Uterus (tissue), 4 donors: ENCODE data around the gene NXPE3. TPM values are rescaled to one million over a fixed set of nuclear protein-coding genes. Genes with fewer than 3 reads are reported as not detected.

Source experiments
- DNase-seq, 2 donors: peaks; one replicate each; pipeline ENCODE4 v3.0.0-alpha.2; 2019 to 2020
- H3K27ac ChIP-seq, 2 donors: fragments of 200-600 bp; sonication (generic); 1 replicate in 1 of 2; 2 replicates in 1 of 2; pipeline ENCODE4 v1.5.1; 2016 to 2018
- H3K27me3 ChIP-seq, 2 donors: fragments of 200-600 bp; sonication (generic); one replicate each; pipeline ENCODE4 v1.5.1; 2018 to 2019; ENCODE audit warnings: control low read depth in 1 of 2
- H3K36me3 ChIP-seq, 2 donors: fragments of 200-600 bp; sonication (generic); one replicate each; pipeline ENCODE4 v1.5.1; 2019; ENCODE audit warnings: control low read depth in 1 of 2
- H3K4me1 ChIP-seq, 2 donors: fragments of 200-600 bp; sonication (generic); one replicate each; pipeline ENCODE4 v1.5.1; 2018 to 2019; ENCODE audit warnings: control low read depth in 1 of 2
- H3K4me3 ChIP-seq, 2 donors: fragments of 200-600 bp; sonication (generic); 1 replicate in 1 of 2; 2 replicates in 1 of 2; pipeline ENCODE4 v1.5.1; 2018 to 2019; ENCODE audit warnings: mild to moderate bottlenecking in 1 of 2
- H3K9me3 ChIP-seq, 2 donors: fragments of 200-600 bp; sonication (generic); one replicate each; pipeline ENCODE4 v1.5.1; 2019; ENCODE audit warnings: control low read depth in 1 of 2
- POLR2A ChIP-seq, 2 donors: fragments of 450-650 bp; IDR thresholded peaks; one replicate each; pipeline ENCODE4 v1.6.1; 2016; ENCODE audit warnings: antibody characterized with exemption in 2 of 2, mild to moderate bottlenecking in 1 of 2, moderate library complexity in 1 of 2
- intact Hi-C: fragments of 100-400 bp; cut with DNase I; formaldehyde crosslinking; loops from one replicate; pipeline ENCODE4 v1.15.1; 2023; ENCODE audit warnings: low total_unique reads
- total RNA-seq, 4 donors: library from RNA; depleted of rRNA in 3 of 4; stranded (reverse); fragments of >200 nt in 3 of 4; gene quantifications; one replicate each; pipeline versions ENCODE4 v1.1.0 to v1.2.4, GENCODE V29; 2014 to 2023
- TF ChIP-seq, protein P1 (sequence below), 4 experiments: fragments of 200-600 bp in 2 of 4; fragments of 450-650 bp in 2 of 4; sonication (generic) in 2 of 4; IDR thresholded peaks; one replicate each; pipeline ENCODE4 v1.5.1; 2016 to 2019; ENCODE audit warnings: antibody characterized with exemption in 4 of 4, mild to moderate bottlenecking in 2 of 4, moderate library complexity in 1 of 4
- donor health status: DM: yes; HTN: yes; CAD: no.

NXPE3 gene
- total RNA-seq, 4 donors from 2014 or later, result 3.1 to 26.0 (median 10.3) TPM

DNA sequence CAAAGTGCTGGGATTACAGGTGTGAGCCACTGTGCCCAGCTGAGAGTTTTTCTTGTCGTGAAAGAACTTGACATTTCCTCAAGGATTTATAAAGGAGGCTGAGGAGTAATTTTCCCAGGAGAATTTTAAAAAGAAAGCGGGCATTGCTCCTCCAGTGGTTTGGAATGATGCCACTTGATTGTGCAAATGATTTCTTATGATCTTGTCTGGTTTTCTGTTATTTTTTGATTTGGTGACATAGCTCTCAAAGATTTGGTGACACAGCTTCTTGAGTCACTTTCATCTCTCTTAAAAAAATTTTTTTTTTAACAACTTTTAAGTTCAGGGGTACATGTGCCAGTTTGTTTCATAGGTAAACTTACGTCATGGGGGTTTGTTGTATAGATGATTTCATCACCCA lies 45.7 kb downstream of the NXPE3 start:
- H3K4me1 ChIP-seq, result peaks cover 0 to 5% of the 10 kb centered on the region in 2 donors
- no peak overlapping the region for H3K4me3 ChIP-seq
- H3K36me3 ChIP-seq, result no peaks in the 10 kb centered on the region
- H3K9me3 ChIP-seq, result no peaks in the 10 kb centered on the region
- DNase-seq, result no peak
- no peaks in the 10 kb centered on the region for H3K27me3 ChIP-seq
- H3K27ac ChIP-seq, result peak overlapping the region; percentile 42 to 93
- no peak for TF ChIP-seq POLR2A (IDR thresholded peaks at IDR 0.05)
- TF ChIP-seq, protein P1, sequence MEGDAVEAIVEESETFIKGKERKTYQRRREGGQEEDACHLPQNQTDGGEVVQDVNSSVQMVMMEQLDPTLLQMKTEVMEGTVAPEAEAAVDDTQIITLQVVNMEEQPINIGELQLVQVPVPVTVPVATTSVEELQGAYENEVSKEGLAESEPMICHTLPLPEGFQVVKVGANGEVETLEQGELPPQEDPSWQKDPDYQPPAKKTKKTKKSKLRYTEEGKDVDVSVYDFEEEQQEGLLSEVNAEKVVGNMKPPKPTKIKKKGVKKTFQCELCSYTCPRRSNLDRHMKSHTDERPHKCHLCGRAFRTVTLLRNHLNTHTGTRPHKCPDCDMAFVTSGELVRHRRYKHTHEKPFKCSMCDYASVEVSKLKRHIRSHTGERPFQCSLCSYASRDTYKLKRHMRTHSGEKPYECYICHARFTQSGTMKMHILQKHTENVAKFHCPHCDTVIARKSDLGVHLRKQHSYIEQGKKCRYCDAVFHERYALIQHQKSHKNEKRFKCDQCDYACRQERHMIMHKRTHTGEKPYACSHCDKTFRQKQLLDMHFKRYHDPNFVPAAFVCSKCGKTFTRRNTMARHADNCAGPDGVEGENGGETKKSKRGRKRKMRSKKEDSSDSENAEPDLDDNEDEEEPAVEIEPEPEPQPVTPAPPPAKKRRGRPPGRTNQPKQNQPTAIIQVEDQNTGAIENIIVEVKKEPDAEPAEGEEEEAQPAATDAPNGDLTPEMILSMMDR (IDR thresholded peaks at IDR 0.05), result no peak
- intact Hi-C loops, result no loop called here

DNA sequence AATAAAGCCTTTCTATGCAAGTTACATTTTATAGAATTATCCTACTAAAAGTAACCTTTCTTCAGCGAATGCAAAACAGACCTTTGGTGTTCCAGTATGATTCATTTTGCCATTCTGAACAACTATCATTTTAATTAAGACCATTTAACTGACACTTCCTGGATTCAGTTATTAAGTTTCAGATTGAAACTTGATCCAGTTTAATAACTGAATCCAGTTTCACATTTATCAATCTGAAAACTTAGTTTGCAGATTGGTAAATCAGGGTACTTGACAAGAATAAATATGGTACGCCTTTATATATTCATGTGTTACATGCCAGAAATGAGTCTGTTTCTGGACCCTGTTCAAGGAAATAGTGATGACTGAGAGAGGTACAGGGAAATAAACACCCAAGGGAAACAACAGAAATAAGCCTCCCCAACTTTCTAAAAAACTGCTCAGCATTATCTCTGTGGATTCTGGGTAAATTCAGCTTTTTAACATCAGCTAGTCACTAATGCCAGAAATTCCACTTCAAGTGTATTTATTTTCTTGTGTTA lies 47.0 kb downstream of the NXPE3 start:
- no peak overlapping the region for H3K4me3 ChIP-seq
- DNase-seq, result no peak
- H3K36me3 ChIP-seq, result no peaks in the 10 kb centered on the region
- intact Hi-C loops, result no loop called here
- H3K27ac ChIP-seq, result peak overlapping the region; percentile 87 to 93
- no peak for TF ChIP-seq POLR2A (IDR thresholded peaks at IDR 0.05)
- TF ChIP-seq, protein P1 (IDR thresholded peaks at IDR 0.05), result no peak
- no peaks in the 10 kb centered on the region for H3K27me3 ChIP-seq
- H3K9me3 ChIP-seq, result no peaks in the 10 kb centered on the region
- H3K4me1 ChIP-seq, result peaks cover 0 to 7% of the 10 kb centered on the region in 2 donors

DNA sequence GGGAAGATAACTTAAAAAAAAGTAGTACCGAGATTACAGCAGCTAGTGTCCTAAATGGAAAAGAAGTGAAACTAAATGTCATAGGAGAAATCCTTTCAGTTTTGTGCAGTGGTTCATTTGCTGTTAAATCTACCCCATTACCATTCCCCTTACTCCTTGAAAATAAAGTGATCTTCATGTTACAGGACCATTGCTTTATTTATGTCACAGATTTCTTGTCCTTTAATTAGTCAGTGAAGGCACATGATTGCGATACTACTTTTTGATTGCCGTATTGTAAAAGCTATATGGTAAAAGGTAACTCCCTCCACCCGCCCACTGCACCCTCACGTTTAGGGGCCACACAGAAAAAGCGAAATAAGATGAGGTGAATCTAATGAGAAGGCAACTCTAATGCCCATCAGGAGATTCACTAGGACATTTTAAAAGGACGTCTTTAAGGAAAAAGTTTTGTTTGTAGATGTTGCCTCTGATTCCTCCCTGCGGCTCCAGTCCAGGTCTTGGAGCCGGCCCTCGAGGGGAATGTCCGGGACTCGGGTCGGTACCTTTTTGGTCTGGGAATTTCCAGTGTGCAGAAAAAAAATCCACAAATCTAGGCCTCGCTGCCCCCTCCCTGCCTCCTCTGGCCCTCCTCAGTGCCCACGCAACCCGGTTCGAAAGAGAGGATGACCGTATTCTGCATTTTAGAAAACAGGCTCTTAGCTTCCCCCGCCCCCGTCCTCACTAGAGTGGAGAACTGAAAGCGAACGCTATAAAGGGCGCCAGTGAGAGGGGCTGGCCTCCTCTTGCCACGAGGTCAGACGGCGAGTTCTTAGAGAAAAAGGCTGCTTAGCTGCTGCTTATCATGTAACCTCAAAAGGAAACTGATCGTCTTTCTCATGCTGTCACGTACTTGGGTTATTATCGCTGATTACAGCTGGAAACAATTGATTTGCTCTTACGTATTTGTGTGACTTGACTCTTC lies 48.5 kb downstream of the NXPE3 start:
- H3K27me3 ChIP-seq, result no peaks in the 10 kb centered on the region
- H3K4me1 ChIP-seq, result peaks cover 0 to 7% of the 10 kb centered on the region in 2 donors
- H3K36me3 ChIP-seq, result no peaks in the 10 kb centered on the region
- peak overlapping the region; percentile 37 to 44 for H3K4me3 ChIP-seq
- peak overlapping the region; percentile 87 to 93 for H3K27ac ChIP-seq
- TF ChIP-seq POLR2A (IDR thresholded peaks at IDR 0.05), result peak; percentile 63 to 69
- TF ChIP-seq, protein P1 (IDR thresholded peaks at IDR 0.05), result no peak
- intact Hi-C loops, result no loop called here
- DNase-seq, result peak; percentile 77 to 86
- H3K9me3 ChIP-seq, result no peaks in the 10 kb centered on the region

DNA sequence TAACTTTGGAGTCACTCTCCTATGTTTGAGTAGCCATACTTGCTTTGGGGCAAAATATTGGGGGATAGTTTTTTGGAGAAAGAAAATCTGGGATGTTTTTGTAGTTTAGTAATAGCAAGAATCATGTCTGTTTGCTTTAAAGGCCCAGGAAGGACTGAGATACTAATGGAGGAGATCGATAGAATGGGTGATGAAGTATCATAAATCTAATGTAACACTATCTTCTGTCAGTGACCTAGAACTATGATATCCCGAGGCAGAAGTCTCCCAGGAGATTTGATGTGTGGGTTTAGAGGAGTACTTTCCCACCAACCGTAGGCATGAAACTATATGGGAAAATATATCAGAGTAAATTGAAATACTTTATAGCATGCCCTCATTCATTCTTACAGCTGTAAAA lies 49.3 kb downstream of the NXPE3 start:
- no peak for DNase-seq
- H3K4me1 ChIP-seq, result peaks cover 0 to 7% of the 10 kb centered on the region in 2 donors
- no peaks in the 10 kb centered on the region for H3K27me3 ChIP-seq
- peak overlapping the region; percentile 87 to 93 for H3K27ac ChIP-seq
- TF ChIP-seq, protein P1 (IDR thresholded peaks at IDR 0.05), result no peak
- TF ChIP-seq POLR2A (IDR thresholded peaks at IDR 0.05), result no peak
- H3K4me3 ChIP-seq, result peak overlapping the region; percentile 37 to 44
- H3K36me3 ChIP-seq, result no peaks in the 10 kb centered on the region
- intact Hi-C loops, result no loop called here
- H3K9me3 ChIP-seq, result no peaks in the 10 kb centered on the region
